GM18909 (cell line): Measurements from ENCODE around the gene ZNF664.
"Not testable (repeated sequence)": the region's sequence is repeated elsewhere in the genome, so short reads cannot be mapped to it uniquely, and the experiment has no call there.

Source experiments
- ATAC-seq: cut with Tn5 transposase; IDR thresholded peaks from one replicate; pipeline ENCODE4 v1.9.1; 2021; ENCODE audit warnings: mild to moderate bottlenecking; ENCODE audit not compliant: unreplicated experiment, poor library complexity

The ZNF664 gene

GRCh38 chr12:123941000-123941399 is 32.0 kb upstream of the ZNF664 start:
- no peak for ATAC-seq

GRCh38 chr12:123941624-123942237 is 31.3 kb upstream of the ZNF664 start:
- ATAC-seq, result no peak

GRCh38 chr12:123942238-123942653 is 30.8 kb upstream of the ZNF664 start:
- ATAC-seq, result no peak

GRCh38 chr12:123942911-123943648 is 29.9 kb upstream of the ZNF664 start:
- ATAC-seq, result no peak

- no peak for ATAC-seq
Measured at GRCh38 chr12:123943816-123944215, 29.2 kb upstream of the ZNF664 start.

- ATAC-seq, result no peak
Measured at GRCh38 chr12:123944696-123945095, 28.3 kb upstream of the ZNF664 start.

- no peak for ATAC-seq
Measured at GRCh38 chr12:123945287-123946151, 27.5 kb upstream of the ZNF664 start.

GRCh38 chr12:123946152-123946515 is 26.9 kb upstream of the ZNF664 start:
- ATAC-seq, result no peak

- not testable (repeated sequence) for ATAC-seq
Measured at GRCh38 chr12:123946516-123947505, 26.2 kb upstream of the ZNF664 start.

GRCh38 chr12:123947531-123947930 is 25.5 kb upstream of the ZNF664 start:
- not testable (repeated sequence) for ATAC-seq

GRCh38 chr12:123948401-123948795 is 24.6 kb upstream of the ZNF664 start:
- ATAC-seq, result no peak

- no peak for ATAC-seq
Measured at GRCh38 chr12:123948796-123949769, 23.9 kb upstream of the ZNF664 start.

- no peak for ATAC-seq
Measured at GRCh38 chr12:123949770-123950165, 23.2 kb upstream of the ZNF664 start.

- no peak for ATAC-seq
Measured at GRCh38 chr12:123950476-123951349, 22.3 kb upstream of the ZNF664 start.

- ATAC-seq, result no peak
Measured at GRCh38 chr12:123951467-123951866, 21.5 kb upstream of the ZNF664 start.

- no peak for ATAC-seq
Measured at GRCh38 chr12:123952037-123952436, 21.0 kb upstream of the ZNF664 start.

GRCh38 chr12:123954647-123955350 is 18.2 kb upstream of the ZNF664 start:
- no peak for ATAC-seq
